ENCODE data around the gene CFAP77. TPM values are rescaled to one million over a fixed set of nuclear protein-coding genes. Genes with fewer than 3 reads are reported as not detected.

CFAP77 gene
- total and polyA plus RNA-seq, 2 of the 4 experiments (the other 2 are of a cell fraction): not detected

GRCh38 chr9:132425675-132426062 lies 15.7 kb downstream of the CFAP77 start:
- Histone ChIP-seq H3K79me1 (ENCODE audit: low read depth in 1 of 2, low read length in 2 of 2) (no peaks in the 10 kb centered on the region), H3K4me2 (ENCODE audit: low read depth, low read length) (no peak overlapping the region), H4K91ac (ENCODE audit: insufficient read depth, low read depth, low read length) (no peak overlapping the region), H3K4me3 (ENCODE audit: insufficient read depth, low read depth, low read length) (no peak overlapping the region), H2AFZ (replicated peaks; ENCODE audit: low read length, poor library complexity) (no peak overlapping the region), H2BK5ac (ENCODE audit: low read depth, low read length, poor library complexity, severe bottlenecking) (no peak overlapping the region), H3K9me1 (ENCODE audit: insufficient read depth, low read length) (no peaks in the 10 kb centered on the region), H3K4me1 (ENCODE audit: control insufficient read depth, insufficient read depth, low read length) (no peaks in the 10 kb centered on the region), H3K9ac (ENCODE audit: low read depth, low read length) (no peak overlapping the region), H3K14ac (replicated peaks; ENCODE audit: low read depth, low read length) (no peak overlapping the region), H3K36me3 (ENCODE audit: control insufficient read depth, insufficient read depth, low read length) (no peaks in the 10 kb centered on the region), H3K4ac (ENCODE audit: low read depth, low read length) (no peak overlapping the region), H2AK9ac (replicated peaks; ENCODE audit: low read depth, low read length, poor library complexity) (no peak overlapping the region), H4K8ac (ENCODE audit: low read depth in 2 of 2, low read length in 2 of 2) (no peak overlapping the region), H3K56ac (ENCODE audit: extremely low read depth, insufficient read depth, low read length) (no peak overlapping the region), H3K27me3 (ENCODE audit: control insufficient read depth, insufficient read depth, low read length) (peaks cover 53% of the 10 kb centered on the region), H2BK120ac (ENCODE audit: low read depth, low read length) (no peak overlapping the region), H4K20me1 (ENCODE audit: insufficient read depth, low read length) (no peaks in the 10 kb centered on the region), H4K5ac (ENCODE audit: low read depth, low read length) (no peak overlapping the region), H3K27ac (ENCODE audit: insufficient read depth, low read length) (no peak overlapping the region), H3K18ac (ENCODE audit: low read depth, low read length) (no peak overlapping the region), H3K9me3 (ENCODE audit: control insufficient read depth, insufficient read depth, low read length) (0 out of 2 replicates have a peak, but pooled peaks cover 1% of the 10 kb centered on the region), H3K23ac (ENCODE audit: low read depth, low read length) (no peak overlapping the region), H2AK5ac (ENCODE audit: low read depth, low read length) (no peak overlapping the region), H2BK15ac (ENCODE audit: low read depth, low read length) (no peak overlapping the region), H2BK20ac (ENCODE audit: low read depth, low read length) (no peak overlapping the region)
- ATAC-seq (ENCODE audit: low read depth) (no peak), DNase-seq (no peak)
- CTCF ChIA-PET: no interaction called here
- TF ChIP-seq CEBPB (IDR thresholded peaks at IDR 0.05; ENCODE audit: low read depth, low read length) (no peak), RAD21 (IDR thresholded peaks at IDR 0.05; ENCODE audit: low read length) (no peak), BHLHE40 (IDR thresholded peaks at IDR 0.05; ENCODE audit: low read depth, low read length) (no peak), CTCF (conservative IDR thresholded peaks at IDR 0.05; ENCODE audit: low read depth, low read length) (no peak), ELK1 (IDR thresholded peaks at IDR 0.05; ENCODE audit: borderline replicate concordance, low read depth, low read length) (no peak), MAZ (IDR thresholded peaks at IDR 0.05; ENCODE audit: borderline replicate concordance, low read depth, low read length) (no peak), MAFK (IDR thresholded peaks at IDR 0.05; ENCODE audit: low read depth, low read length) (no peak), FOS (IDR thresholded peaks at IDR 0.05; ENCODE audit: low read depth, low read length) (no peak), SMC3 (IDR thresholded peaks at IDR 0.05; ENCODE audit: low read depth, low read length) (no peak), RFX5 (IDR thresholded peaks at IDR 0.05; ENCODE audit: low read depth, low read length) (no peak), RCOR1 (IDR thresholded peaks at IDR 0.05; ENCODE audit: insufficient replicate concordance, low read length) (no peak)
- WGBS, 2 experiments (ENCODE audit: extremely low coverage in 2 of 2, insufficient read length in 1 of 2): no CpG with 5 or more reads among the region's 7 CpGs
- no TSS peak for BruUV-seq (replicated peaks)
- dilution Hi-C loops (cut with HindIII; ENCODE audit: low sequenced_read_pairs, unreplicated experiment): no loop called here
- POLR2A ChIA-PET (ENCODE audit: unreplicated experiment): interaction anchor here (0.6 kb wide), 1 partner anchor 25 kb away, joined by 5 read pairs; no protein-coding TSS in a partner anchor
- intact Hi-C loops (cut with micrococcal nuclease): no loop called here
- in situ Hi-C loops (cut with MboI; ENCODE audit: low sequenced_read_pairs): no loop called here
